Right lung (tissue), 5 donors: ENCODE data around the gene GABRR1. TPM values are rescaled to one million over a fixed set of nuclear protein-coding genes. Genes with fewer than 3 reads are reported as not detected.

Experiments used
- DNase-seq, 2 donors: peaks; one replicate each; pipeline ENCODE4 v3.0.0-alpha.2; 2013
- polyA plus RNA-seq, 5 donors: library from polyadenylated mRNA; unstranded; fragments of 120-200 nt; gene quantifications; one replicate each; pipeline versions ENCODE4 v1.2.1 to v1.2.3, GENCODE V29; 2013; ENCODE audit warnings: inconsistent platforms in 1 of 5, low replicate concordance in 1 of 5; ENCODE audit not compliant: insufficient read length in 5 of 5, insufficient read depth in 1 of 5

GABRR1 gene
- polyA plus RNA-seq, 5 donors = 0.08 TPM; not detected in 4

- DNase-seq = no peak
These were observed 747 bp downstream of the GABRR1 start for GRCh38 chr6:89216411-89216810.

- no peak for DNase-seq
These were observed 1.8 kb downstream of the GABRR1 start for GRCh38 chr6:89215391-89215790.

GRCh38 chr6:89214197-89214596 is 3.0 kb downstream of the GABRR1 start:
- DNase-seq = no peak

GRCh38 chr6:89212472-89212871 is 4.7 kb downstream of the GABRR1 start:
- DNase-seq = no peak

- DNase-seq = no peak
These were observed 7.7 kb downstream of the GABRR1 start for GRCh38 chr6:89209457-89209856.

GRCh38 chr6:89208551-89208950 is 8.6 kb downstream of the GABRR1 start:
- DNase-seq = peak in 1 of 2 donors; percentile 11

GRCh38 chr6:89205819-89206218 is 11.3 kb downstream of the GABRR1 start:
- no peak for DNase-seq

- DNase-seq = no peak
These were observed 13.1 kb downstream of the GABRR1 start for GRCh38 chr6:89204096-89204495.

- no peak for DNase-seq
These were observed 16.4 kb downstream of the GABRR1 start for GRCh38 chr6:89200706-89201215.

- no peak for DNase-seq
These were observed 17.6 kb downstream of the GABRR1 start for GRCh38 chr6:89199579-89199978.

- DNase-seq = no peak
These were observed 18.9 kb downstream of the GABRR1 start for GRCh38 chr6:89198235-89198634.

GRCh38 chr6:89197141-89197540 is 20.0 kb downstream of the GABRR1 start:
- DNase-seq = no peak

- no peak for DNase-seq
These were observed 22.6 kb downstream of the GABRR1 start for GRCh38 chr6:89194559-89194958.

GRCh38 chr6:89190741-89191140 is 26.4 kb downstream of the GABRR1 start:
- no peak for DNase-seq

- DNase-seq = no peak
These were observed 29.7 kb downstream of the GABRR1 start for GRCh38 chr6:89187504-89187903.

GRCh38 chr6:89186762-89187161 is 30.4 kb downstream of the GABRR1 start:
- DNase-seq = no peak

- no peak for DNase-seq
These were observed 32.8 kb downstream of the GABRR1 start for GRCh38 chr6:89184344-89184743.

GRCh38 chr6:89183294-89183693 is 33.9 kb downstream of the GABRR1 start:
- DNase-seq = no peak

GRCh38 chr6:89180971-89181370 is 36.2 kb downstream of the GABRR1 start:
- peak; percentile 4 to 11 for DNase-seq

- DNase-seq = no peak
These were observed 37.0 kb downstream of the GABRR1 start for GRCh38 chr6:89180112-89180511.

GRCh38 chr6:89173634-89174033 is 43.5 kb downstream of the GABRR1 start:
- DNase-seq = no peak

- no peak for DNase-seq
These were observed 45.0 kb downstream of the GABRR1 start for GRCh38 chr6:89172131-89172530.

GRCh38 chr6:89162047-89162371 is 55.1 kb downstream of the GABRR1 start:
- no peak for DNase-seq

GRCh38 chr6:89161326-89162046 is 55.7 kb downstream of the GABRR1 start:
- DNase-seq = no peak
